NT2/D1 (cell line): ENCODE results near the gene GIT1.

Experiments
- DNase-seq: peaks from one replicate; pipeline ENCODE4 v3.0.0-alpha.2; 2011; ENCODE audit warnings: low read depth, low spot score
- H3K27me3 ChIP-seq: 2 replicates; pipeline ENCODE4 v1.6.0; 2011; ENCODE audit warnings: mild to moderate bottlenecking; ENCODE audit not compliant: insufficient read length, insufficient read depth
- H3K36me3 ChIP-seq: 2 replicates; pipeline ENCODE4 v1.6.1; 2011; ENCODE audit warnings: mild to moderate bottlenecking, low read length, mixed read lengths; ENCODE audit not compliant: insufficient read depth, insufficient read length
- H3K4me1 ChIP-seq: 2 replicates; pipeline ENCODE4 v1.5.1; 2011; ENCODE audit not compliant: insufficient read depth, insufficient read length
- H3K4me3 ChIP-seq: 2 replicates; pipeline ENCODE4 v1.5.1; 2011; ENCODE audit warnings: low read depth; ENCODE audit not compliant: insufficient read length
- H3K9ac ChIP-seq: 2 replicates; pipeline ENCODE4 v1.6.0; 2011; ENCODE audit warnings: low read depth; ENCODE audit not compliant: insufficient read length
- H3K9me3 ChIP-seq: 2 replicates; pipeline ENCODE4 v1.5.1; 2011; ENCODE audit warnings: mild to moderate bottlenecking, low read length; ENCODE audit not compliant: insufficient read depth
- SUZ12 ChIP-seq: IDR thresholded peaks from 2 replicates; pipeline ENCODE4 v1.6.1; 2011; ENCODE audit not compliant: insufficient read length, insufficient read depth; ENCODE audit errors: extremely low read depth
- YY1 ChIP-seq: IDR thresholded peaks from 2 replicates; pipeline ENCODE4 v1.6.1; 2011; ENCODE audit not compliant: insufficient read length, insufficient read depth
- ZNF274 ChIP-seq: IDR thresholded peaks from 2 replicates; pipeline ENCODE4 v1.6.1; 2011; ENCODE audit warnings: mild to moderate bottlenecking, low read depth, low read length

Gene GIT1

GRCh38 chr17:29595107-29595942 is 5.9 kb upstream of the GIT1 start:
- H3K4me1 ChIP-seq = peaks cover 36% of the 10 kb centered on the region

GRCh38 chr17:29594519-29595090 is 5.2 kb upstream of the GIT1 start:
- H3K9ac ChIP-seq = no peak overlapping the region
- no peak overlapping the region for H3K4me3 ChIP-seq
- H3K36me3 ChIP-seq = no peaks in the 10 kb centered on the region
- no peak for TF ChIP-seq ZNF274
- TF ChIP-seq YY1 = no peak
- TF ChIP-seq SUZ12 = no peak
- no peaks in the 10 kb centered on the region for H3K9me3 ChIP-seq
- H3K27me3 ChIP-seq = peaks cover 24% of the 10 kb centered on the region
- no peak for DNase-seq
- peaks cover 37% of the 10 kb centered on the region for H3K4me1 ChIP-seq

More at GRCh38 chr17:29595107-29595942, 5.9 kb upstream of the GIT1 start:
- no peak overlapping the region for H3K4me3 ChIP-seq
- H3K9ac ChIP-seq = no peak overlapping the region
- H3K36me3 ChIP-seq = no peaks in the 10 kb centered on the region
- H3K9me3 ChIP-seq = no peaks in the 10 kb centered on the region
- TF ChIP-seq SUZ12 (no peak), YY1 (no peak), ZNF274 (no peak)
- no peak for DNase-seq
- H3K27me3 ChIP-seq = peaks cover 17% of the 10 kb centered on the region

- H3K27me3 ChIP-seq = peaks cover 25% of the 10 kb centered on the region
- no peaks in the 10 kb centered on the region for H3K36me3 ChIP-seq
- no peak for TF ChIP-seq YY1
- no peak for TF ChIP-seq ZNF274
- no peak for TF ChIP-seq SUZ12
- peak overlapping the region; percentile 34 for H3K4me3 ChIP-seq
- no peak overlapping the region for H3K9ac ChIP-seq
- H3K4me1 ChIP-seq = peaks cover 37% of the 10 kb centered on the region
- H3K9me3 ChIP-seq = no peaks in the 10 kb centered on the region
- DNase-seq = no peak
Measured at GRCh38 chr17:29593591-29594518, 4.4 kb upstream of the GIT1 start.

GRCh38 chr17:29592850-29593551 is 3.6 kb upstream of the GIT1 start, which contains the start of gene ANKRD13B:
Gene ANKRD13B, plus strand, starts transcription at chr17:29593132. Its CDS starts 490 bp downstream, at chr17:29593622.
- TF ChIP-seq SUZ12 (no peak), ZNF274 (no peak), YY1 (no peak)

GRCh38 chr17:29591737-29592608 is 2.5 kb upstream of the GIT1 start:
- TF ChIP-seq YY1 = no peak
- no peak for TF ChIP-seq SUZ12
- no peak for TF ChIP-seq ZNF274
- Histone ChIP-seq H3K9me3 (no peaks in the 10 kb centered on the region), H3K9ac (peak overlapping the region; percentile 76), H3K27me3 (peaks cover 36% of the 10 kb centered on the region), H3K4me3 (peak overlapping the region; percentile 45), H3K4me1 (peaks cover 36% of the 10 kb centered on the region), H3K36me3 (no peaks in the 10 kb centered on the region)
- no peak for DNase-seq

More at GRCh38 chr17:29592850-29593551, 3.6 kb upstream of the GIT1 start, which contains the start of gene ANKRD13B:
- Histone ChIP-seq H3K9ac (no peak within 1 kb of the TSS), H3K36me3 (no peaks in the 10 kb centered on the region), H3K4me3 (peak within 1 kb of the TSS; percentile 40), H3K9me3 (no peaks in the 10 kb centered on the region), H3K27me3 (peaks cover 32% of the 10 kb centered on the region), H3K4me1 (peaks cover 39% of the 10 kb centered on the region)
- no peak for DNase-seq

- Histone ChIP-seq H3K27me3 (peaks cover 38% of the 10 kb centered on the region), H3K4me1 (peaks cover 31% of the 10 kb centered on the region), H3K9me3 (no peaks in the 10 kb centered on the region), H3K9ac (peak overlapping the region; percentile 76), H3K4me3 (peak overlapping the region; percentile 45), H3K36me3 (no peaks in the 10 kb centered on the region)
- TF ChIP-seq YY1 = no peak
- no peak for TF ChIP-seq SUZ12
- no peak for TF ChIP-seq ZNF274
- DNase-seq = no peak
Measured at GRCh38 chr17:29591146-29591736, 1.8 kb upstream of the GIT1 start.
